GM18520 (cell line): Measurements from ENCODE around the gene KRT39.

ENCODE experiments used
- ATAC-seq: cut with Tn5 transposase; IDR thresholded peaks from one replicate; pipeline ENCODE4 v1.9.1; 2021; ENCODE audit not compliant: unreplicated experiment

KRT39 gene

GRCh38 chr17:40981115-40981514, 14.4 kb upstream of the KRT39 start:
- ATAC-seq = no peak

GRCh38 chr17:40980596-40980995, 13.8 kb upstream of the KRT39 start:
- no peak for ATAC-seq

GRCh38 chr17:40980117-40980516, 13.4 kb upstream of the KRT39 start:
- no peak for ATAC-seq

- ATAC-seq = no peak
These were observed 11.9 kb upstream of the KRT39 start for GRCh38 chr17:40978575-40979151.

- no peak for ATAC-seq
These were observed 8.8 kb upstream of the KRT39 start for GRCh38 chr17:40975516-40975915.

GRCh38 chr17:40974366-40974765, 7.6 kb upstream of the KRT39 start:
- no peak for ATAC-seq

GRCh38 chr17:40967582-40967981, 834 bp upstream of the KRT39 start:
- no peak for ATAC-seq

- ATAC-seq = no peak
These were observed 2.9 kb downstream of the KRT39 start for GRCh38 chr17:40963838-40964237.

GRCh38 chr17:40962059-40962561, 4.6 kb downstream of the KRT39 start:
- ATAC-seq = no peak

GRCh38 chr17:40961591-40961990, 5.2 kb downstream of the KRT39 start:
- ATAC-seq = no peak

- ATAC-seq = no peak
These were observed 6.6 kb downstream of the KRT39 start for GRCh38 chr17:40960144-40960543.

GRCh38 chr17:40958086-40958953, 8.4 kb downstream of the KRT39 start:
- ATAC-seq = no peak

GRCh38 chr17:40956401-40957254, 10.1 kb downstream of the KRT39 start:
- no peak for ATAC-seq

- ATAC-seq = no peak
These were observed 12.9 kb downstream of the KRT39 start for GRCh38 chr17:40953881-40954280.

GRCh38 chr17:40952661-40953060, 14.1 kb downstream of the KRT39 start:
- no peak for ATAC-seq

GRCh38 chr17:40952154-40952553, 14.6 kb downstream of the KRT39 start:
- no peak for ATAC-seq

GRCh38 chr17:40951011-40951622, 15.6 kb downstream of the KRT39 start:
- ATAC-seq = no peak

GRCh38 chr17:40950176-40950575, 16.6 kb downstream of the KRT39 start:
- no peak for ATAC-seq

GRCh38 chr17:40949418-40949817, 17.3 kb downstream of the KRT39 start:
- ATAC-seq = no peak

GRCh38 chr17:40947929-40948328, 18.8 kb downstream of the KRT39 start:
- ATAC-seq = no peak

- no peak for ATAC-seq
These were observed 21.3 kb downstream of the KRT39 start for GRCh38 chr17:40945414-40945813.
